Activated CD8-positive, alpha-beta T cell treated with anti-CD3 and anti-CD28 coated beads for 36 hours (primary cell): ENCODE results near the gene HIGD1A. TPM values are rescaled to one million over a fixed set of nuclear protein-coding genes. Genes with fewer than 3 reads are reported as not detected.

Source experiments
- ATAC-seq: fragments of 200-7000 bp; cut with Tn5 transposase; one replicate; pipeline ENCODE4 v1.10.0; 2021; ENCODE audit warnings: mild to moderate bottlenecking, moderate library complexity
- CTCF ChIA-PET: fragments of 350-600 bp; sonication (Branson Sonifier 250); formaldehyde crosslinking; loops from one replicate; lab custom pipeline; 2021; ENCODE audit warnings: antibody characterized with exemption; lab: Charles Lee
- POLR2A ChIA-PET: fragments of 350-600 bp; sonication (Branson Sonifier 250); formaldehyde crosslinking; loops from one replicate; lab custom pipeline; 2021; ENCODE audit warnings: antibody characterized with exemption; lab: Charles Lee
- DNase-seq: peaks from one replicate; pipeline ENCODE4 v3.0.0-alpha.2; 2020
- H3K27ac Mint-ChIP-seq: one replicate; pipeline ENCODE4 v1.8.0; 2021; ENCODE audit warnings: mild to moderate bottlenecking, mixed read lengths
- H3K27me3 Mint-ChIP-seq: one replicate; pipeline ENCODE4 v1.8.0; 2021; ENCODE audit warnings: mixed read lengths
- H3K36me3 Mint-ChIP-seq: one replicate; pipeline ENCODE4 v1.8.0; 2021; ENCODE audit warnings: low read depth, mixed read lengths
- H3K4me1 Mint-ChIP-seq: one replicate; pipeline ENCODE4 v1.8.0; 2021; ENCODE audit warnings: low read depth, mixed read lengths
- H3K4me3 Mint-ChIP-seq: one replicate; pipeline ENCODE4 v1.8.0; 2021; ENCODE audit warnings: mild to moderate bottlenecking, moderate library complexity, mixed read lengths
- H3K9me3 Mint-ChIP-seq: one replicate; pipeline ENCODE4 v1.8.0; 2021; ENCODE audit warnings: mixed read lengths
- intact Hi-C: fragments of 100-400 bp; cut with micrococcal nuclease; formaldehyde crosslinking; loops from one replicate; pipeline ENCODE4 v1.10.0; 2022
- total RNA-seq, 2 experiments: library from RNA; stranded (reverse); gene quantifications; one replicate each; pipeline ENCODE4 v1.2.3, GENCODE V29; 2021
- TF ChIP-seq, protein P1 (sequence below): fragments of 200-600 bp; IDR thresholded peaks from one replicate; pipeline ENCODE4 v1.8.0; 2022; ENCODE audit warnings: antibody characterized with exemption, mild to moderate bottlenecking

HIGD1A gene
- total RNA-seq, 2 experiments from 2014 or later, result 58.4 to 60.5 TPM

DNA sequence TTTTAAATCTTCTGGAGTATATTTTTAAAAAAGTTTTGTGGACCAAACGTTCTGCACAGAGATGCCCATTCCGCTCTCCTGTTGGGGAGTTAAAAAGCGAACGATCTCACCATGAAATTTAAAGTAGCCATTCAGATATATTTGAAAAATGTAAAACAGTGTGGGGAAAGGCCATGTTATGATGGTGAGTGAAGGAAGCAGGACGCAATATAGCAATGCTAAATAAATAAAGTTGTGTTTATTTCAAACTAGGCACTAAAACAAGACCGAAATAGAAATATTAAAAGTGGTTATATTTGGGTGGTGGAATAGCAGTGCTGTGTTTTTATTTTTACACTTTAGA lies 30.9 kb downstream of the HIGD1A start:
- H3K27ac Mint-ChIP-seq, result peak overlapping the region; percentile 88
- peak overlapping the region; percentile 88 for H3K4me3 Mint-ChIP-seq
- no peaks in the 10 kb centered on the region for H3K27me3 Mint-ChIP-seq
- H3K4me1 Mint-ChIP-seq, result peaks cover 9% of the 10 kb centered on the region
- peaks cover 4% of the 10 kb centered on the region for H3K9me3 Mint-ChIP-seq
- ATAC-seq (peak; percentile 4), DNase-seq (no peak)
- intact Hi-C loops, result no loop called here
- ChIA-PET POLR2A (no interaction called here), CTCF (interaction anchor here (0.8 kb wide), 1 partner anchor 108 kb away, joined by 3 read pairs; no protein-coding TSS in a partner anchor)
- no peaks in the 10 kb centered on the region for H3K36me3 Mint-ChIP-seq
- TF ChIP-seq, protein P1, sequence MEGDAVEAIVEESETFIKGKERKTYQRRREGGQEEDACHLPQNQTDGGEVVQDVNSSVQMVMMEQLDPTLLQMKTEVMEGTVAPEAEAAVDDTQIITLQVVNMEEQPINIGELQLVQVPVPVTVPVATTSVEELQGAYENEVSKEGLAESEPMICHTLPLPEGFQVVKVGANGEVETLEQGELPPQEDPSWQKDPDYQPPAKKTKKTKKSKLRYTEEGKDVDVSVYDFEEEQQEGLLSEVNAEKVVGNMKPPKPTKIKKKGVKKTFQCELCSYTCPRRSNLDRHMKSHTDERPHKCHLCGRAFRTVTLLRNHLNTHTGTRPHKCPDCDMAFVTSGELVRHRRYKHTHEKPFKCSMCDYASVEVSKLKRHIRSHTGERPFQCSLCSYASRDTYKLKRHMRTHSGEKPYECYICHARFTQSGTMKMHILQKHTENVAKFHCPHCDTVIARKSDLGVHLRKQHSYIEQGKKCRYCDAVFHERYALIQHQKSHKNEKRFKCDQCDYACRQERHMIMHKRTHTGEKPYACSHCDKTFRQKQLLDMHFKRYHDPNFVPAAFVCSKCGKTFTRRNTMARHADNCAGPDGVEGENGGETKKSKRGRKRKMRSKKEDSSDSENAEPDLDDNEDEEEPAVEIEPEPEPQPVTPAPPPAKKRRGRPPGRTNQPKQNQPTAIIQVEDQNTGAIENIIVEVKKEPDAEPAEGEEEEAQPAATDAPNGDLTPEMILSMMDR, result no peak

DNA sequence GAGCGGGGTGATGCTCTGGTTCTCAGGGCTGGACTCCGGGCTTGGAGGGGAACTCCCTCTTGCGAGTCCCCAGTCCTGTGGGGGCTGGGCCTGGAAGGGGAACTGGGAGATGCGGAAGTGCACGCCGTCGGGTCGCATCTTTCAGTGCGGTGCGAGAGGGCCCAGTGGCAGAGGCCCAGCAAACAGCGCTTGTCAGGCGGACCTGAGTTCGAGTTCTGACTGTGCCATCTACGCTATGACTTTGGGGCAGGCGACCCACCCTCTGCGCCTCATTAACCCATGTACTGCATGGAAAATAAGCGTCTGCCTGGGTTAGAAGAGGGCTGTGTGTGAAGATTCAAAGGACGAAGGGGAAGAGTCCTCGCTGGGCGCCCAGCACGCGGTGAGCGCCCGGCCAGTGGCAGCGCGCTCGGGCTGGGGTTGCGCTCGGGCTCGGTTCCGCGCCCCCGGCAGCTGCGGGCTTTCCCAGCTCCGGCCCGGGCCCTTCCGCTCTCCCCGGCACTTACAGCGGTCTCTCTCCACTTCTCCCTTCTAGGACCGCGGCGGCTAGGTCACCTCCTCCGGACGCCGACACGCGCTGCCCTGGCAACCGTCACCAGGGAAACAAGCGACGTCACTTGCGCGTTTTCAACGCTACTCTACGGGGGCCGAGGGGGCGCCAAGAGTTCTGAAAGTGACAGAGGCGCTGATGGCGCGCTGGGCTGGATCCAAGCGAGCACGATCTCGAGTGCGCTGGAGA lies 31.5 kb downstream of the HIGD1A start, which contains the start of gene CCDC13:
Gene CCDC13, minus strand, starts transcription at position 584 of the 739 bp plus-strand sequence. CDS start 14,908 bp downstream, outside the sequence.
- no peaks in the 10 kb centered on the region for H3K36me3 Mint-ChIP-seq
- ChIA-PET CTCF (no interaction called here), POLR2A (no interaction called here)
- TF ChIP-seq, protein P1, result no peak
- peaks cover 4% of the 10 kb centered on the region for H3K9me3 Mint-ChIP-seq
- peak; percentile 97 for DNase-seq
- peak within 1 kb of the TSS; percentile 88 for H3K4me3 Mint-ChIP-seq
- H3K4me1 Mint-ChIP-seq, result peaks cover 9% of the 10 kb centered on the region
- H3K27ac Mint-ChIP-seq, result peak within 1 kb of the TSS; percentile 88
- H3K27me3 Mint-ChIP-seq, result no peaks in the 10 kb centered on the region
- intact Hi-C loops, result no loop called here
- ATAC-seq, result peak; percentile 95

DNA sequence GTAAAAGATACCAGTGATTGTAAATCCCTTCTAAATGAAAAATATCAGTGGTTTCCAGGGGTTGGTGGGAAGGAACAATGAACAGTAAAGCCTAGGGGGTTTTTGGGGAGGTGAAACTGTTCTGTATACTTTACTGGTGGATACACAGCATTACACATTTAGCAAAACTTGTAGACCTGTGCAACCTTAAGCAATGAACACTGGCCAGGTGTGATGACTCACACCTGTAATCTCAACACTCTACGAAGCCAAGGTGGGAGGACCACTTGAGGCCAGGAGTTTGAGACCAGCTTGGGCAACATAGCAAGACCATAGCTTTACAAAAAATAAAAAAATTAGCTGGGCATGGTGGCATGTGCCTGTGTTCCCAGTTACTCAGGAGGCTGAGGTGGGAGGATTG lies 33.0 kb downstream of the HIGD1A start:
- H3K27me3 Mint-ChIP-seq, result no peaks in the 10 kb centered on the region
- ChIA-PET CTCF (no interaction called here), POLR2A (no interaction called here)
- H3K36me3 Mint-ChIP-seq, result no peaks in the 10 kb centered on the region
- no peak overlapping the region for H3K27ac Mint-ChIP-seq
- no peak overlapping the region for H3K4me3 Mint-ChIP-seq
- H3K4me1 Mint-ChIP-seq, result peaks cover 9% of the 10 kb centered on the region
- peaks cover 4% of the 10 kb centered on the region for H3K9me3 Mint-ChIP-seq
- TF ChIP-seq, protein P1, result no peak
- ATAC-seq (no peak), DNase-seq (no peak)
- intact Hi-C loops, result no loop called here

DNA sequence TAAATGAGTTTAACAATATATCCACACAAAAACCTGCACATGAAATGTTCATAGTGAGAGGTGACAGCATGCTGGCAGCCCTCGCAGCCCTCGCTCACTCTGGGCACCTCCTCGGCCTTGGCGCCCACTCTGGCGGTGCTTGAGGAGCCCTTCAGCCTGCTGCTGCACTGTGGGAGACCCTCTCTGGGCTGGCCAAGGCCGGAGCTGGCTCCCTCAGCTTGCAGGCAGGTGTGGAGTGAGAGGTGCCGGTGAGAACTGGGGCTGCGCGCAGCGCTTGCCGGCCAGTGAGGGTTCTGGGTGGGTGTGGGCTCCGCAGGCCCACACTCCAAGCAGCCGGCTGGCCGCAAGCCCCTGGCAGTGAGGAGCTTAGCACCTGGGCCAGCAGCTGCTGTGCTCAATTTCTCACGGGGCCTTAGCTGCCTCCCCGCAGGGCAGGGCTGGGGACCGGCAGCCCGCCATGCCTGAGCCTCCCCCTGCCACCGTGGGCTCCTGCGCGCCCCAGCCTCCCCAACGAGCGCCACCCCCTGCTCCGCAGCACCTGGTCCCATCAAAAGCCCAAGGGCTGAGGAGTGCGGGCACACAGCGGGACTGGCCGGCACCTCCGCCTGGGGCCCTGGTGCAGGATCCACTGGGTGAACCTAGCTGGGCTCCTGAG lies 34.7 kb downstream of the HIGD1A start:
- Mint-ChIP-seq H3K27ac (no peak overlapping the region), H3K4me1 (peaks cover 9% of the 10 kb centered on the region), H3K4me3 (no peak overlapping the region), H3K27me3 (no peaks in the 10 kb centered on the region), H3K36me3 (no peaks in the 10 kb centered on the region), H3K9me3 (peaks cover 4% of the 10 kb centered on the region)
- ATAC-seq, result no peak
- DNase-seq, result no peak
- TF ChIP-seq, protein P1, result no peak
- ChIA-PET CTCF (interaction anchor here (0.8 to 1.0 kb wide), 2 partner anchors 11 to 191 kb away, joined by 3 to 4 read pairs; no protein-coding TSS in a partner anchor), POLR2A (no interaction called here)
- intact Hi-C loops, result no loop called here
